HUES48 (cell line): ENCODE data around the gene ZNF593.

ENCODE experiments used
- H3K27ac ChIP-seq: one replicate; pipeline ENCODE4 v1.7.0; 2013; ENCODE audit warnings: low read depth, low read length, inconsistent platforms
- H3K27me3 ChIP-seq: 2 replicates; pipeline ENCODE4 v1.6.1; 2013; ENCODE audit warnings: mild to moderate bottlenecking, low read length; ENCODE audit not compliant: control insufficient read depth, insufficient read depth
- H3K36me3 ChIP-seq: 2 replicates; pipeline ENCODE4 v1.6.1; 2013; ENCODE audit warnings: low read length; ENCODE audit not compliant: control insufficient read depth, insufficient read depth
- H3K4me1 ChIP-seq: 2 replicates; pipeline ENCODE4 v1.6.1; 2013; ENCODE audit warnings: mild to moderate bottlenecking, low read length; ENCODE audit not compliant: control insufficient read depth, insufficient read depth
- H3K4me3 ChIP-seq: 2 replicates; pipeline ENCODE4 v1.5.1; 2013; ENCODE audit warnings: mild to moderate bottlenecking, low read depth, low read length
- H3K9ac ChIP-seq: 2 replicates; pipeline ENCODE4 v1.6.1; 2013; ENCODE audit warnings: mild to moderate bottlenecking, low read depth, low read length, moderate library complexity
- H3K9me3 ChIP-seq: 2 replicates; pipeline ENCODE4 v1.6.1; 2013; ENCODE audit warnings: low read length; ENCODE audit not compliant: control insufficient read depth, insufficient read depth

Gene ZNF593

DNA sequence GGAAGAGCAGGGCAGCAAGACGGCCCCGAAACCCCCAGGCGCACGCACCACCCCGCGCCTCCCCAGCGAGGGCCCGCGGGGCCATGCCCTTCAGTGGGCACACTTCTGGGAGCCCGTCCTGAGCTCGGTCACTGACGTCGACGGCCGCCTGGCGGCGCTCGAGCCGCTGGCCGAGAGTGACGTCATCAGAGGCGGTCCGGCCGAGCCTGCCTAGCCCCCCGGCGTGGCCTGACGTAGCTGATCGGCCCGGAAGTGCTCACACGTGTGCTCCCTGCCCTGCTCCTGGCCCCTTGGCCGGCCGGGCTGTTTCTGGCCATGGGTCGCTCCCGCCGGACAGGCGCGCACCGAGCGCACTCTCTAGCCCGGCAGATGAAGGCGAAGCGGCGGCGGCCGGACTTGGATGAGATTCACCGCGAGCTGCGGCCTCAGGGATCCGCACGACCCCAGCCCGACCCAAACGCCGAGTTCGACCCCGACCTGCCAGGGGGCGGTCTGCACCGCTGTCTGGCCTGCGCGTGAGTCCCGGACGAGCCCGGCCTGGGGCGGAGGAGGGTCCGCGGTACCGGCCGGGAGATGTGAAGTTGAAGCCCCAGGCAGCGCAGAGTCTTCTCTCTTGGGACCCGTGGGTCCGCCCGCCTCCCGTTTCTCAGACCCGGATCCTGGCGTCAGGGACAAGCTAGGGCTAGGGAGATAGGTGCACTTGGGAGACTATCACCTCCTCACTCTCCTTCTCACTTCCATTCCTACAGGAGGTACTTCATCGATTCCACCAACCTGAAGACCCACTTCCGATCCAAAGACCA is at the start of gene ZNF593:
Gene ZNF593, plus strand, starts transcription at position 240 of the 803 bp plus-strand sequence. Its CDS starts 76 bp downstream, at position 316.
- Histone ChIP-seq H3K4me3 (peak within 1 kb of the TSS; percentile 83), H3K4me1 (peaks cover 18% of the 10 kb centered on the region), H3K36me3 (peaks cover 8% of the 10 kb centered on the region), H3K27ac (peak within 1 kb of the TSS; percentile 72), H3K27me3 (0 out of 2 replicates have a peak, but pooled peaks cover 8% of the 10 kb centered on the region), H3K9me3 (no peaks in the 10 kb centered on the region), H3K9ac (peak within 1 kb of the TSS; percentile 78)

DNA sequence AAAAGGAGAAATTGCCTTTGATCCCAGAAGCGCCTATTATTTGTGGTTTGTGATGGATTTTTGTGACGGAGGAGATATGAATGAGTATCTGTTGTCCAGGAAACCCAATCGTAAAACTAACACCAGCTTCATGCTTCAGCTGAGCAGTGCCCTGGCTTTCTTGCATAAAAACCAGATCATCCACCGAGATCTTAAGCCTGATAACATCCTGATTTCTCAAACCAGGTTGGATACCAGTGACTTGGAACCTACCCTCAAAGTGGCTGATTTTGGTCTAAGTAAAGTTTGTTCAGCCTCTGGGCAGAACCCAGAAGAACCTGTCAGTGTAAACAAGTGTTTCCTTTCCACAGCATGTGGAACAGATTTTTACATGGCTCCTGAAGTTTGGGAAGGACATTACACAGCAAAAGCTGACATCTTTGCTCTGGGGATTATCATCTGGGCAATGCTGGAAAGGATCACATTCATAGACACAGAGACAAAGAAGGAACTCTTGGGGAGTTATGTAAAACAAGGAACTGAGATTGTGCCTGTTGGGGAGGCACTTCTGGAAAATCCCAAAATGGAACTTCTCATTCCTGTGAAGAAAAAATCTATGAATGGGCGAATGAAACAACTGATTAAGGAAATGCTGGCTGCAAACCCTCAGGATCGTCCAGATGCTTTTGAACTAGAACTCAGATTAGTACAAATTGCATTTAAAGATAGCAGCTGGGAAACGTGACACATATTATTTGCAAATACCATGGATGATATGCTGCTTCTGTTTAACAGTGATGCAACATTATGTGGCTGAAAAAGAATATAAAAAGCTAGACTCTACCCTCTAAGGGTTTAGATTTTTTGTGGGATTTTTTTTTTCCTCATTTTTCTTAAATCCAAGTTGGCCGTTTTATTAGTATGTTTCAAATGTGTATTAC is 47.6 kb upstream of the ZNF593 start:
- Histone ChIP-seq H3K4me1 (peaks cover 8% of the 10 kb centered on the region; the same call in 1 of the 2 replicates), H3K27ac (no peak overlapping the region)

DNA sequence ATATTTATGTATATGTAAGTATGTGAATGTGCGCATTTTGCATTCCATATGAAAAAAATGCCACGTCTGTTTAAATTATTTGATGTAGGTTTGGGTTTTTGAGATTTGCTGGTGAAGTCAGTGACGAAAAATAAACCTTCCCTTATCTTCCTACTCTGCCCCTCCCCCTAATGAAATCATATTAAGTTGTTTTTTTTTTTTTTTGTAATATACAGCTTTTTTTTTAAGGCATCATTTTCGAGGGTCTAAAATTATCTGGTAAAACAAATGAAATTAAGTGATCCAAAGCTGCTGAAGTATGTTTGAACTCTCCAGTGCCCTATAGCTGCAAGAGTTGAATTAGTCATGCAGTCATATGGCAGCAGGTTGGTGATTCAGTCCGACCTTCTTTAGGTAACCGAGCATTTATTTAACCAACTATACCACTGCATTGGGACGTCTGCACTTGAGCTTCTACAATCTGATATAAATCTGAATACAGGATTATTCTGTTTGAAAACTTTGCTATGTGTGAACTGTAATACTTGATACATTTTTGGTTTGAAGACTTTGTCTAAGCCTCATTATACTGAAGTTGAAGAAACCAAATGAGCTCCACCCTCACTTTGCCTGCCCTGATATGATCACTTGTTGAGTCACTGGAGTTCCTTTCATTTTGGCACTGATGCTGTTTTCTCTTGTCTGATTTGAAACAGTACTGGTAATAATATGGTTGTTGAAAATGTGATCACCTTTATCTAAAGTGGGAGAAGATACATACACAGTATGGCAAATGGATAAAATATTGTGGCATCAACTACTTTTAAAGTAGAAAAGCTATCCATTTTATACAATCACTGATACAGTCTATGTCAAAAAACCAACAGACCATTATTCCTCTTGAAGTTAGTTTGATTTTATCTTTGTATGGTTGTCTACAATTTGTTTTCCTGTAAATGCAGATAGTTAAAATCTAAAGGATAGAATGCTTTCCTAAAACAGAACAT is 46.4 kb upstream of the ZNF593 start:
- H3K27ac ChIP-seq = no peak overlapping the region
- H3K36me3 ChIP-seq = peaks cover 24% of the 10 kb centered on the region
- H3K4me3 ChIP-seq = no peak overlapping the region
- H3K4me1 ChIP-seq = peaks cover 8% of the 10 kb centered on the region; the same call in 1 of the 2 replicates
- no peaks in the 10 kb centered on the region for H3K27me3 ChIP-seq
- no peaks in the 10 kb centered on the region for H3K9me3 ChIP-seq
- no peak overlapping the region for H3K9ac ChIP-seq

More for the DNA sequence above, 47.6 kb upstream of the ZNF593 start:
- no peak overlapping the region for H3K4me3 ChIP-seq
- H3K9ac ChIP-seq = no peak overlapping the region
- H3K27me3 ChIP-seq = no peaks in the 10 kb centered on the region
- H3K9me3 ChIP-seq = no peaks in the 10 kb centered on the region
- H3K36me3 ChIP-seq = peaks cover 30% of the 10 kb centered on the region

DNA sequence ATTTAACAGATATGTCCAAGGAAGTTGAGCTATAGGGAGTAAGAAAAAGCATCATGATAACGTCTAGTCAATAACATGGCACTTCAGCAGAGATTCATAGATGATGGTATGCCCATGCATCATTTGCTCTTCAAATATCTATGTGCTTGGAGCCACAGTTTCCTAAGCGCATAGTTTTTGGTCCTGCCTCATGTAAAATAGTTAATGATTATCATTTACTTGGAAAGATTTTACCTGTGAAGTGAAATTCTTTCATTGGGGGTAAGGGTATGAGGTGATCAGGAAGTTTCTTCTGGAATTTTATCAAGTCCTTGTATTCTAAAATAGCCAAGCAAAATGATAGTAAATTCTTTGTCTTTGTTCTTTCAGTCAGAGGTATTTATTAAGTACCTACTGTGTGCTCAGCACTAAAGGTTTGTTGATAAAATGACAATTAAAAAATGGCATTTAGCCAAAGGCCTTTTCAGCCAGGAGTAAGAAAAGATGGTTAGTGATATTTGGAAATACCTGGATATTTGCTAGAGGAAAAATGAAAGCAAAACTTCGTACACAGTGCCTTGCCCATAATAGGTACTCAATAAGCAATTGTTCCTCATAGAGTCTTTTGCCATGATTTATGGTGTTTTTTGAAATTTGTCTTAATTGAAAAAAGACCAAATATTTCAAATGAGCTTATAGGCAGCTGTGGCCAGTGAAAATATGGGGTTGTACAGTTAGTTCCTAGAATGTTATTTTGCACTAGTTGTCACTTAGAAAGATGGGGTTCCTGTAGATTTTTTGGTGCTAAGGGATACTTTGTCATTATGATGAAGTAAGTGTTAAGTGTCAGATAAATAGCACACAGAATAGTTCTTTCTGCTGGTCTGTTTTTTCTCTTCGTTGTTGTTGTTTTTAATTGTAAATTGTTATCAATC is 45.0 kb upstream of the ZNF593 start:
- Histone ChIP-seq H3K9me3 (no peaks in the 10 kb centered on the region), H3K9ac (no peak overlapping the region), H3K27me3 (no peaks in the 10 kb centered on the region), H3K4me1 (peaks cover 8% of the 10 kb centered on the region; the same call in 1 of the 2 replicates), H3K36me3 (peaks cover 15% of the 10 kb centered on the region; the same call in 1 of the 2 replicates), H3K4me3 (no peak overlapping the region), H3K27ac (no peak overlapping the region)

DNA sequence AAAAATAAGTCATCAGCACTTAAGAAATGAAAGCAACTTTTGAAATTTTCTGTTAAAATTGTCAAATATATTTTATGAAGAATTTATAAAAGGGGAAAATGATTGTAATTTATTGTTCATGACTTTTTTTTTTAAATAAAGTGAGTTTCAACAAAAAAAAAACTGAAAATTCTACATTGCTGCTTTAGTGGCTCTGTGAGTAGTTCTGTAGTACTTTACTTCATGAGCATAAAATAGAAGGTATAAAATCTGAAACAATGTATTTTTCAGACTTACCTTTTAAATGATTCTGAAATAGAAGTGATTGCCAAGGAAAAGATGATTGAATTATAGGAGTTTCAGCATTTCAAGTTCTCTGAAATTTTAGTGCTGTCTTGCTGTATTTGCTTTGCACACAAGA is 44.3 kb upstream of the ZNF593 start:
- no peaks in the 10 kb centered on the region for H3K27me3 ChIP-seq
- peaks cover 15% of the 10 kb centered on the region; the same call in 1 of the 2 replicates for H3K36me3 ChIP-seq
- H3K4me1 ChIP-seq = peaks cover 8% of the 10 kb centered on the region; the same call in 1 of the 2 replicates
- no peak overlapping the region for H3K9ac ChIP-seq
- no peak overlapping the region for H3K4me3 ChIP-seq
- H3K27ac ChIP-seq = no peak overlapping the region
- H3K9me3 ChIP-seq = no peaks in the 10 kb centered on the region

DNA sequence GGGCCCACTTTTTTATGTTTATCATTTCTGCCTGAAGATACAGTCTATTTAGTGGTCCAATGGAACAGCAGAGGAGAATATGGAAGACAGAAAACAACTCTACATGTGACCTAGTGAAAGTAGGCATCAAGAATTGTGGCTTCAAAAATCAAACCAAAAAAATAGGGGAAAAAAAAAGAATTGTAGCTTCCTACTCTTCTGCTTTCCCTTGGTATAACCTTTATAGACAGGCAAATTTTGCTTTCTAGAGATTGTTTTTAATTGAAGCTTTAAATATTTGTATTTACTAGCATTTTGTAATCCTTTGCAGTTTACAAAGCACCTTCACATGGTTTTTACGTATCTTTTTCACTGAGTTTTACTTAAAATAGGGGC is 43.8 kb upstream of the ZNF593 start:
- Histone ChIP-seq H3K27me3 (no peaks in the 10 kb centered on the region), H3K4me1 (peaks cover 8% of the 10 kb centered on the region; the same call in 1 of the 2 replicates), H3K9ac (no peak overlapping the region), H3K4me3 (no peak overlapping the region), H3K9me3 (no peaks in the 10 kb centered on the region), H3K27ac (no peak overlapping the region), H3K36me3 (peaks cover 15% of the 10 kb centered on the region; the same call in 1 of the 2 replicates)

DNA sequence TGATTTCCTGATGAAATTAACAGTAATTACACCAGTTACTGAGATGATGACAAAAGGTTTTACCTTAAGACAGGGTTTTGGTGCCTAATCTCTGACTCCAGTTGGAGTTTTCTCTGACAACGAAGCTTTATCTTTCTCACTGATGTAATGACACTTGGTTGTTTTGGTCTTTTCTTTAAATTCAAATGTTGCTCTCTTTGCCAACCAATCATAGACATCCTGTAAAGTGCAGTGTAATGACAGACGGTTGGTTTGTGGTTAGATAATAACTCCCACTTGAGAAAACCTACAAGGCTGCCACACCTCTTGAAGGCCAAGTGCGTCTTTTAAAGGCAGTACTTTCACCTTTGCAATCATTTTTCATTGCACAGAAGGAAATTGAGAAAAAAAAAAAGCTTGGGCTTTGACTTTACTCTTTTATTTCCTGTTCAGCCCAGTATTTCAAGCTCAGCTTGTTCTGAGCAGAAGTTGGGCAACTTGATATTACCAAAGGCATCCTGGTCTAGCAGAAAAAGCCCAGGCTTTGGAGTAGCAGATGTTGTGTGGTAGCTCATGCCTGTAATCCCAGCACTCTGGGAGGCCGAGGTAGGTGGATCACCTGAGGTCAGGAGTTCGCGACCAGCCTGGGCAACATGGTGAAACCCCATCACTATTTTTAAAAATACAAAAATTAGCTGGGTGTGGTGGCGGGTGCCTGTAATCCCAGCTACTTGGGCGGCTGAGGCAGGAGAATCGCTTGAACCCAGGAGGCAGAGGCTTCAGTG is 43.2 kb upstream of the ZNF593 start:
- H3K9ac ChIP-seq = no peak overlapping the region
- H3K4me1 ChIP-seq = peaks cover 8% of the 10 kb centered on the region; the same call in 1 of the 2 replicates
- peaks cover 15% of the 10 kb centered on the region; the same call in 1 of the 2 replicates for H3K36me3 ChIP-seq
- H3K27me3 ChIP-seq = no peaks in the 10 kb centered on the region
- no peaks in the 10 kb centered on the region for H3K9me3 ChIP-seq
- no peak overlapping the region for H3K4me3 ChIP-seq
- no peak overlapping the region for H3K27ac ChIP-seq

DNA sequence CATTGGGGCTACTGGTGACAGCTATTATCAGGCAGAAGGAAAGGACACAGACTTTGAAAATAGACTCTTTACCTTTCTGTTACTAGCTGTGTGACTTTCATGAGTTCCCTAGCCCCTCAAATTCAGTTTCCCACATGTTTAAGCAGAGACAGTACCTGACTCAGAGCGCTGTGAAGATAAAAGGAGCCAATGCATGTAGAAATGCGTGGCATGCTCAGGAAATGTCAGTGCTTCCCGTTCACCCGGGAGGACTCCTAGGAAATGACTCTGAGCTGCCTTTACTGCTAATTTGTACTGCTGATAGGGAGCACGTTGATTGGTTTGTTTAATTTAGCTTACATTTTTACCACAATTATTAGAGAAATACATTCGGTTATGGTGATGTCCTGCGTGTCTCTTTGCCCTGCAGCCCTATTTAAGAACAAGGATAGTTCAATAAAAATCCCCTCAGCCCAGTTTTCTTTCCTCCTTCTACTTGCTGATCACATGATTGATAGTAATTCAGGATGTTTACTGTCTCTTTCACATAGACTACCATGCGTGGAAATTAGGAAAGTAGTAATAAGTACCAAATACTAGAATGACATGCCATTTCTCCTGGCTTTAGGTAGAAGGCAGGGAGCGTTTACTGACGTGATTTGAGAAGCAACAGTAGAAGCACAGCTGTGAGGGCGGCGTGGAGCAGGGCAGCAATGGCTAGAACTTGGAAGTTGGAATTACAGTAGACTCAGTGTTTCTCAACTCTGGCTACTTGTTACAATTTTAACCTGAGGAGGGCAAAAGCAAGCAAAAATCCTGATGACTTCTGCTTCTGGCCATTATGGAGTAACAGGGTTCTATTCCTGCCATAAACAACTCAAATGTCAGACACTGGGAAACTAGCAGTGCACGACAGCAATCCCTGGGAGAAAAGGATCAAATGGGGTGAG is 42.2 kb upstream of the ZNF593 start:
- H3K4me1 ChIP-seq = peaks cover 8% of the 10 kb centered on the region; the same call in 1 of the 2 replicates
- peaks cover 9% of the 10 kb centered on the region; the same call in 1 of the 2 replicates for H3K36me3 ChIP-seq
- H3K9ac ChIP-seq = no peak overlapping the region
- H3K27me3 ChIP-seq = no peaks in the 10 kb centered on the region
- no peaks in the 10 kb centered on the region for H3K9me3 ChIP-seq
- no peak overlapping the region for H3K27ac ChIP-seq
- no peak overlapping the region for H3K4me3 ChIP-seq
